CD14-positive monocyte (primary cell): ENCODE results near the gene RELL2. TPM values are rescaled to one million over a fixed set of nuclear protein-coding genes. Genes with fewer than 3 reads are reported as not detected.

Experiments
- DNase-seq, 3 donors: peaks; one replicate each; pipeline ENCODE4 v3.0.0-alpha.2; 2011 to 2022
- H2AFZ ChIP-seq: 2 replicates; pipeline ENCODE4 v1.6.0; 2012; ENCODE audit warnings: mild to moderate bottlenecking, low read depth, low read length, inconsistent platforms; ENCODE audit not compliant: insufficient read depth, poor library complexity, severe bottlenecking
- H3K27ac ChIP-seq, 2 donors: 1 replicate in 1 of 2; 2 replicates in 1 of 2; pipeline ENCODE4 v1.5.1; 2012 to 2013; ENCODE audit warnings: low read length in 2 of 2, control low read depth in 1 of 2, inconsistent platforms in 1 of 2, low read depth in 1 of 2, mild to moderate bottlenecking in 1 of 2
- H3K27me3 ChIP-seq, 2 donors: one replicate each; pipeline versions ENCODE4 v1.6.0 to v1.6.1; 2011 to 2013; ENCODE audit warnings: low read length in 2 of 2; ENCODE audit not compliant: control insufficient read depth in 2 of 2, insufficient read depth in 2 of 2
- H3K36me3 ChIP-seq, 2 donors: replicated peaks in 1 of 2; 1 replicate in 1 of 2; 2 replicates in 1 of 2; pipeline versions ENCODE4 v1.5.1 to v1.6.1; 2012 to 2013; ENCODE audit warnings: low read length in 2 of 2, control low read depth in 1 of 2, inconsistent platforms in 1 of 2, mild to moderate bottlenecking in 1 of 2; ENCODE audit not compliant: insufficient read depth in 2 of 2, control insufficient read depth in 1 of 2
- H3K4me1 ChIP-seq, 2 donors: 1 replicate in 1 of 2; 2 replicates in 1 of 2; pipeline versions ENCODE4 v1.5.1 to v1.6.1; 2012 to 2013; ENCODE audit warnings: low read length in 2 of 2, control low read depth in 1 of 2, inconsistent platforms in 1 of 2, mild to moderate bottlenecking in 1 of 2, moderate library complexity in 1 of 2; ENCODE audit not compliant: insufficient read depth in 2 of 2, control insufficient read depth in 1 of 2
- H3K4me2 ChIP-seq: replicated peaks from 2 replicates; pipeline ENCODE3; 2012; ENCODE audit warnings: low read length, moderate library complexity, mild to moderate bottlenecking; ENCODE audit not compliant: poor library complexity, severe bottlenecking; ENCODE audit errors: extremely low read depth
- H3K4me3 ChIP-seq, 3 experiments: fragments of 200-600 bp in 1 of 3; sonication (generic) in 1 of 3; replicated peaks in 1 of 3; 1 replicate in 2 of 3; 2 replicates in 1 of 3; pipeline ENCODE4 v1.5.1; 2011 to 2013; ENCODE audit warnings: low read length in 3 of 3, mild to moderate bottlenecking in 3 of 3, control low read depth in 2 of 3, low read depth in 2 of 3, inconsistent platforms in 1 of 3, moderate library complexity in 1 of 3
- H3K79me2 ChIP-seq: 2 replicates; pipeline ENCODE4 v1.6.0; 2012; ENCODE audit warnings: mild to moderate bottlenecking, control low read depth, inconsistent platforms, low read length, moderate library complexity; ENCODE audit not compliant: insufficient read depth
- H3K9ac ChIP-seq: 2 replicates; pipeline ENCODE4 v1.6.0; 2017; ENCODE audit warnings: low read length, mild to moderate bottlenecking; ENCODE audit not compliant: insufficient read depth, poor library complexity, severe bottlenecking
- H3K9me3 ChIP-seq, 2 donors: replicated peaks in 1 of 2; 1 replicate in 1 of 2; 2 replicates in 1 of 2; pipeline versions ENCODE4 v1.5.1 to v1.6.1; 2012 to 2013; ENCODE audit warnings: low read length in 2 of 2, control low read depth in 1 of 2; ENCODE audit not compliant: control insufficient read depth in 1 of 2, insufficient read depth in 1 of 2
- H4K20me1 ChIP-seq: 2 replicates; pipeline ENCODE4 v1.6.0; 2012; ENCODE audit warnings: mild to moderate bottlenecking, low read length, control low read depth, moderate library complexity; ENCODE audit not compliant: insufficient read depth
- H3K27ac Mint-ChIP-seq, 7 donors: one replicate each; pipeline ENCODE4 v1.8.0; 2020; ENCODE audit warnings: mild to moderate bottlenecking in 7 of 7, mixed read lengths in 7 of 7, moderate library complexity in 6 of 7, inconsistent platforms in 2 of 7
- H3K27me3 Mint-ChIP-seq, 3 donors: one replicate each; pipeline ENCODE4 v1.8.0; 2021 to 2022; ENCODE audit warnings: low read depth in 3 of 3, mild to moderate bottlenecking in 3 of 3, mixed read lengths in 3 of 3, moderate library complexity in 3 of 3, inconsistent platforms in 1 of 3
- H3K36me3 Mint-ChIP-seq, 2 donors: one replicate each; pipeline ENCODE4 v1.8.0; 2020; ENCODE audit warnings: mixed read lengths in 2 of 2, inconsistent platforms in 1 of 2, mild to moderate bottlenecking in 1 of 2
- H3K4me1 Mint-ChIP-seq: one replicate; pipeline ENCODE4 v1.8.0; 2020; ENCODE audit warnings: mild to moderate bottlenecking, mixed read lengths
- H3K4me3 Mint-ChIP-seq, 2 donors: one replicate each; pipeline ENCODE4 v1.8.0; 2020; ENCODE audit warnings: mild to moderate bottlenecking in 2 of 2, mixed read lengths in 2 of 2, moderate library complexity in 1 of 2
- H3K9me3 Mint-ChIP-seq, 7 donors: one replicate each; pipeline ENCODE4 v1.8.0; 2020 to 2022; ENCODE audit warnings: mixed read lengths in 7 of 7, mild to moderate bottlenecking in 6 of 7, moderate library complexity in 6 of 7, inconsistent platforms in 2 of 7
- WGBS: methylation state at CpG from one replicate; pipeline ENCODE4 v1.1.5; 2013; ENCODE audit warnings: missing lambda C conversion rate; ENCODE audit not compliant: insufficient coverage; 5-methylcytosine and 5-hydroxymethylcytosine counted together
- intact Hi-C, 2 donors: fragments of 100-400 bp; cut with micrococcal nuclease; formaldehyde crosslinking; loops; one replicate each; pipeline versions ENCODE4 v1.15.0 to v1.15.1; 2023
- polyA plus RNA-seq, 3 donors: library from polyadenylated mRNA; depleted of rRNA in 1 of 3; unstranded in 2 of 3; stranded (reverse) in 1 of 3; fragments of 300-500 nt in 2 of 3; fragments of >200 nt in 1 of 3; fragmentation: Illumina TruSeq in 2 of 3; gene quantifications; 1 replicate in 2 of 3; 2 replicates in 1 of 3; pipeline ENCODE4 v1.2.3, GENCODE V29; 2012 to 2021
- TF ChIP-seq, protein P1 (sequence below): fragments of 200-600 bp; IDR thresholded peaks from one replicate; pipeline ENCODE4 v1.8.0; 2022; ENCODE audit warnings: antibody characterized with exemption, mild to moderate bottlenecking

RELL2 gene
- polyA plus RNA-seq, 3 donors: 1.0 to 17.3 (median 1.3) TPM

DNA sequence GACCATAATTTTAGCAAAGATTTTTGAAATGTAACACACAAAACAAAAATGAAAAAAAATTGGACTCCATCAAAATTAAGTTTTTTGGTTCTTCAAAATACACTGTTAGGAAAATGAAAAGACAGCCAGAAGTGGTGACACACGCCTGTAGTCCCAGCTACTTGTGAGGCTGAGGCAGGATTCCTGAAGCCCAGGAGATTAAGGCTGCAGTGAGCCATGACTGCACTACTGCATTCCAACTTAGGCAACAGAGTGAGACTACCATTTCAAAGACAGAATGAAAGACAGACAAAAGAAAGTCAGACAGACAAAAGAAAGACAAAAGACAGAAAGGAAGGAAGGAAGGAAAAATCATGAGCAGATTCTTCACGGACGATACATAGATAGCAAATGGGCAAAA lies 25.5 kb upstream of the RELL2 start:
- intact Hi-C loops: no loop called here
- H2AFZ ChIP-seq: no peak overlapping the region
- peaks cover 100% of the 10 kb centered on the region for H3K79me2 ChIP-seq
- no peaks in the 10 kb centered on the region for H3K9me3 ChIP-seq
- peaks cover 0 to 3% (median 0%) of the 10 kb centered on the region in 7 donors for H3K9me3 Mint-ChIP-seq
- H3K27me3 Mint-ChIP-seq: no peaks in the 10 kb centered on the region
- H3K27ac Mint-ChIP-seq: peak overlapping the region; percentile 11 to 83 (median 44)
- peaks cover 84% of the 10 kb centered on the region for H3K4me1 Mint-ChIP-seq
- H3K4me1 ChIP-seq: peaks cover 86 to 93% of the 10 kb centered on the region in 2 donors
- H3K27ac ChIP-seq: peak overlapping the region in 1 of 2 donors; percentile 68
- WGBS: 75% methylated on average over 1 of the region's 3 CpGs
- peaks cover 22 to 49% of the 10 kb centered on the region in 2 donors for H3K36me3 Mint-ChIP-seq
- no peak for DNase-seq
- H3K27me3 ChIP-seq: no peaks in the 10 kb centered on the region
- H3K36me3 ChIP-seq: peaks cover 4 to 14% of the 10 kb centered on the region in 2 donors
- H3K4me3 ChIP-seq: no peak overlapping the region
- H4K20me1 ChIP-seq: peaks cover 40% of the 10 kb centered on the region
- no peak overlapping the region for H3K9ac ChIP-seq
- H3K4me2 ChIP-seq: no peak overlapping the region
- TF ChIP-seq, protein P1, sequence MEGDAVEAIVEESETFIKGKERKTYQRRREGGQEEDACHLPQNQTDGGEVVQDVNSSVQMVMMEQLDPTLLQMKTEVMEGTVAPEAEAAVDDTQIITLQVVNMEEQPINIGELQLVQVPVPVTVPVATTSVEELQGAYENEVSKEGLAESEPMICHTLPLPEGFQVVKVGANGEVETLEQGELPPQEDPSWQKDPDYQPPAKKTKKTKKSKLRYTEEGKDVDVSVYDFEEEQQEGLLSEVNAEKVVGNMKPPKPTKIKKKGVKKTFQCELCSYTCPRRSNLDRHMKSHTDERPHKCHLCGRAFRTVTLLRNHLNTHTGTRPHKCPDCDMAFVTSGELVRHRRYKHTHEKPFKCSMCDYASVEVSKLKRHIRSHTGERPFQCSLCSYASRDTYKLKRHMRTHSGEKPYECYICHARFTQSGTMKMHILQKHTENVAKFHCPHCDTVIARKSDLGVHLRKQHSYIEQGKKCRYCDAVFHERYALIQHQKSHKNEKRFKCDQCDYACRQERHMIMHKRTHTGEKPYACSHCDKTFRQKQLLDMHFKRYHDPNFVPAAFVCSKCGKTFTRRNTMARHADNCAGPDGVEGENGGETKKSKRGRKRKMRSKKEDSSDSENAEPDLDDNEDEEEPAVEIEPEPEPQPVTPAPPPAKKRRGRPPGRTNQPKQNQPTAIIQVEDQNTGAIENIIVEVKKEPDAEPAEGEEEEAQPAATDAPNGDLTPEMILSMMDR: no peak
- no peak overlapping the region for H3K4me3 Mint-ChIP-seq

DNA sequence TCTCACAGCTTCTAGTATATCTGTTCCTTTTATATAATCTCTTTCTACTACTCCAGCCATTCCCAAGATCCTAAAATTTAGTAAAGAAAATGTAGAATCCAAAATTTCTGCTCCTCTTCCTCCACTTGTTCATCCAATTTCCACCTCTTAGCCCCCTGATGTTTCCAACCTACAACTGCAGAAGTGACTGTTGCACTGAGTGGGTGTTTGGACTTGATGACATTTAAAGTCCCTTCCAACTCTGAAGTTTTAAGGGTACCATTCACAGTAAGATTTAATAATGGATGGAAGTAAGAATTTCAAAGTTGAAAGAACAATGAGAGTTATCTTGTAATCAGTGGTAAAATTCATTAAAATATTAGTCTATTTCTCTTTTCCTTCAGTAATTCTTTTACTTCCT lies 23.5 kb upstream of the RELL2 start:
- H3K27me3 Mint-ChIP-seq: peaks cover 0 to 2% (median 0%) of the 10 kb centered on the region in 3 donors
- peaks cover 16 to 40% of the 10 kb centered on the region in 2 donors for H3K36me3 Mint-ChIP-seq
- H3K9me3 Mint-ChIP-seq: peaks cover 0 to 3% (median 0%) of the 10 kb centered on the region in 7 donors
- peaks cover 58% of the 10 kb centered on the region for H4K20me1 ChIP-seq
- no peak for DNase-seq
- H3K36me3 ChIP-seq: peaks cover 4 to 14% of the 10 kb centered on the region in 2 donors
- no peak overlapping the region for H2AFZ ChIP-seq
- peaks cover 100% of the 10 kb centered on the region for H3K79me2 ChIP-seq
- peaks cover 85 to 92% of the 10 kb centered on the region in 2 donors for H3K4me1 ChIP-seq
- peak overlapping the region; percentile 44 for H3K4me2 ChIP-seq
- no peaks in the 10 kb centered on the region for H3K27me3 ChIP-seq
- no peak overlapping the region for H3K9ac ChIP-seq
- TF ChIP-seq, protein P1: no peak
- no peaks in the 10 kb centered on the region for H3K9me3 ChIP-seq
- H3K27ac Mint-ChIP-seq: peak overlapping the region; percentile 23 to 94 (median 80)
- H3K4me3 ChIP-seq: peak overlapping the region in 1 of 3 experiments; percentile 2
- H3K4me3 Mint-ChIP-seq: peak overlapping the region in 1 of 2 donors; percentile 54
- peak overlapping the region in 1 of 2 donors; percentile 66 for H3K27ac ChIP-seq
- H3K4me1 Mint-ChIP-seq: peaks cover 79% of the 10 kb centered on the region
- intact Hi-C loops: no loop called here
